Epithelial cell of proximal tubule (primary cell): ENCODE results near the gene TMBIM6. TPM values are rescaled to one million over a fixed set of nuclear protein-coding genes. Genes with fewer than 3 reads are reported as not detected.

ENCODE experiments used
- DNase-seq: peaks from one replicate; pipeline ENCODE4 v3.0.0-alpha.2; 2011; ENCODE audit warnings: low read depth
- H3K4me3 ChIP-seq: 2 replicates; pipeline ENCODE4 v1.5.1; 2011; ENCODE audit warnings: low read depth, mild to moderate bottlenecking, low read length
- total RNA-seq: library from RNA; depleted of rRNA; stranded (reverse); fragments of >200 nt; gene quantifications from 2 replicates; pipeline ENCODE4 v1.2.3, GENCODE V29; 2015
- TF ChIP-seq, protein P1 (sequence below): conservative IDR thresholded peaks from 2 replicates; pipeline ENCODE4 v1.5.1; 2012; ENCODE audit warnings: low read depth, mild to moderate bottlenecking, low read length

The TMBIM6 gene
- total RNA-seq, 1 donor from 2014 or later, result 436 TPM

DNA sequence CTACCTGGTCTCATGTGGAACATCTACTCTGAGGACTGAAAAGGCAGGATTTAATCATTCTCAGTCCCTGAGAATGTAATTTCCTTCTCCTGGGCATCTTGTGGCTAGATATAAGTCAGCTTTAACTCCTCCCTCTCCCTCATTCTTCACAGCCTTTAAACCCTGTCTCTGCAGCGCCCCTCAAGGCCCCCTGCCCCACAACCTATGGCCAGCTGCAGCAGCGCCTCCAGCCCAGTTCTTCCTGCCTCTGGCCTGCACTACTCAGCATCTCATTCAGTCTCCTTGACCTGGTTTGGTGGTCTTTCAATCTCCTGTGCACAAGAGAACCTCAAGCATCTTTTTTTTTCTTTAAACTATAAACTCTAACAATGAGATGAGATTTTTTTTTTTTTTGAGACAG is 57.6 kb downstream of the TMBIM6 start:
- TF ChIP-seq, protein P1, sequence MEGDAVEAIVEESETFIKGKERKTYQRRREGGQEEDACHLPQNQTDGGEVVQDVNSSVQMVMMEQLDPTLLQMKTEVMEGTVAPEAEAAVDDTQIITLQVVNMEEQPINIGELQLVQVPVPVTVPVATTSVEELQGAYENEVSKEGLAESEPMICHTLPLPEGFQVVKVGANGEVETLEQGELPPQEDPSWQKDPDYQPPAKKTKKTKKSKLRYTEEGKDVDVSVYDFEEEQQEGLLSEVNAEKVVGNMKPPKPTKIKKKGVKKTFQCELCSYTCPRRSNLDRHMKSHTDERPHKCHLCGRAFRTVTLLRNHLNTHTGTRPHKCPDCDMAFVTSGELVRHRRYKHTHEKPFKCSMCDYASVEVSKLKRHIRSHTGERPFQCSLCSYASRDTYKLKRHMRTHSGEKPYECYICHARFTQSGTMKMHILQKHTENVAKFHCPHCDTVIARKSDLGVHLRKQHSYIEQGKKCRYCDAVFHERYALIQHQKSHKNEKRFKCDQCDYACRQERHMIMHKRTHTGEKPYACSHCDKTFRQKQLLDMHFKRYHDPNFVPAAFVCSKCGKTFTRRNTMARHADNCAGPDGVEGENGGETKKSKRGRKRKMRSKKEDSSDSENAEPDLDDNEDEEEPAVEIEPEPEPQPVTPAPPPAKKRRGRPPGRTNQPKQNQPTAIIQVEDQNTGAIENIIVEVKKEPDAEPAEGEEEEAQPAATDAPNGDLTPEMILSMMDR, result no peak
- DNase-seq, result no peak
- H3K4me3 ChIP-seq, result no peak overlapping the region

DNA sequence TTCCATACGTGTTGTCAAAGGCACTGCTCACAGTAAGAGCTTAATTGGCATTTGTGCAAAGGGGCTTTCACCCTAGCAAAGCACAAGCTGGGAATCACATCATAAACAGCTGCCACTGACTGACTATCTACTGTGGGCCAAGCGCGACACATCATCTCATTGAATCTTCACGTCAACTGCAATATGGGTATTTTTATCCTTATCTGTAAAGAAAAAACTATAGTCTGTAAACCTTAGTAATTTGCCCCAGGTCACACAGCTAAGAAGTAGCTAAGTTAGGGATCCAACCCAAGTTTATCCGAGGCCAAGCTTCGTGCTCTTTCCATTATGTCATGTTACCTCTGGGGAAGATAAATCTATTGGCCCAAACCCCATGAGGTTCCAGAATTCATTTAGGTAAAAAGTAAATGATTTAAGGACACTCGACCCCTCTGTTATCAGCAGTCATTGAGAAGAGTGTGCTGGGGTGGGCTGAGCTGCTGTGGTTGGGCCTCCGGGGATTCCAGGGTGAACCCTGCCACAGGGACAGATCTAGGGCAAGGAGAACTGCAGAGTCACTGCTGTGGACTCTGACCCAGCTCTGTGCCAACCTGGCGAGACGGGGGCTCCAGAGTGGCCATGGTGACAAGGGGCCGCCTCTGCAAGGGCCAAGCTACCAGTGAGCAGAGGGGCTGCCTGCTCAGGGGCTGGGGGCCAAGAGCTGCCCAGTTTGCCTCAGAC is 59.2 kb downstream of the TMBIM6 start:
- no peak for DNase-seq
- TF ChIP-seq, protein P1, result no peak
- no peak overlapping the region for H3K4me3 ChIP-seq

DNA sequence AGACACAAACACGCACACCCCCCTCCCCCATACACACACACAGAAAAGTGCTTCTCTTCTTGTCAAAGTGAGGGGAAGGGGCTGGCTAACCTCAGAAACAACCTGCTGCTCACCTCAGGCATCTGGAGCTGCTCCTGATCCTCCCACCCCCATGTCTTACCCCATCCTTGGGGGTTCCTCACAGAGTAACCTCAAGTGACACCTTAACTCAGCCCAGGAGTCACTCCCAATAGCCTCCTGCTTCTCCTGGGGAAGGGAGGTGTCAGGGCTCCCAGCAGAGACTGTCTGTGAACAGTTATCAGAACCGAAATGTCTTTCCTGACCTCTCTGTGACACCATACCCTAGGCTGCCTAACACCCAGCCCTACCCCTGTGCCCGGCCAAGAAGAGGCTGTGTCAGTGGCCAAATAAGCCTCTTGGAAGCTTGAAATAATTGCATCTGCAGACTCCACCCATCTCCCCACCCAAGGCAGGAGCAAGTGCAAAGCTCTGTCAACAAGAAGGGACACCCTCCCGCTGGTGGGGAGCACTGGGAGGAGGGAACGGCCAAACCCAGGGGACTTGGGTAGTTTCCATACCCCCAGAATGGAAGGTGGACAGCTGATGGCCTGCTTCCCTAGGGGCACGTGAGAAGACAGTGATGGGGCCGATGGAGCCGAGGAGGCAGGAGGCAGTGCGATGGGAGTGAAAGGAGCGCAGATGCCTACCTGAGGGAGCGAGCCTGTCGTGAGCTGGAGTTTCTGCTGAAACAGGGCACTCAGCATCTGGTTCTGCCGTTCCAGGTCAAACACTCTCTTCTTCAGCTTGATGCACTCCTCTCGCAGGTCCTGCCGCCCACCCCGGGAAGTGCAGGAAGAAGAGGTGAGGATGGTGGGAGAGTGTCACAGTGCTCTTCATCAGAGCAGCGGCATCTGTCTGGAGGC is 60.0 kb downstream of the TMBIM6 start:
- TF ChIP-seq, protein P1, result no peak
- no peak for DNase-seq
- no peak overlapping the region for H3K4me3 ChIP-seq

DNA sequence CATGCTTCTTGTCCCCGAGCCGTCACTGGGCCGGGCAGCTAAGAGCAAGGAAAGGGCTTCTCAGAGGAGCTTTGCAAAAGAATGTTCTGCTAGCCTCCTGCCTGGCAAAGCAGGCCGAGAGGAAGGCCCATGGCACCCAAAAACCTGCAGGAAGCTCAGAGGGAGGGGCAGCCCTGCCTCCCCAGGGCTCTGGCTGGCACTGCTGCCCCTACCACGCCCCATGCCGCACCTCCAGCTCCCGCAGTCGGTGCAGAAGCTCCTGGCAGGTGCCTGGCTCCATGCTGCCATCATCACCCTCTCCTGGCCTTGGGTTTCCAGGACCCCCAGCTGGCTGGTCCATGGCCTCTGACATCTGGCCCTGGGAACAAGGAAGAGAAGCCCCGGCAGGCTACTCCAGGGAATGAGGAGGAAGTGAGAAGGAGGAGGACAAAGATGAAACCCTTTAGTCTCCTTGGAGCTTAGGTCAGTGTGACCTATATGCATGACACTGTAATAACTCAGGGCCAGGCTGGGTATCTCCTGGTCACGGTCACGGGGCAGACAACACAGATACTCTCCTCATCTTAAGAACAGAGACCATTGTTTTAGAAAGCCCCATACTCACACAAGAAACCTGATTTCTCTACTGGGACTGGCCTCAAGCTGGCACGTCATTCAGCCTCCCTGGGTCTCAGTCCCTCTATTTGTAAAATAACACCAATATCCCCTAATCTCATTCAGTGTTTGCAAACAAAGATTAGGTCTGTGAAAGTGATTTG is 62.5 kb downstream of the TMBIM6 start:
- no peak for DNase-seq
- H3K4me3 ChIP-seq, result no peak overlapping the region
- TF ChIP-seq, protein P1, result no peak

DNA sequence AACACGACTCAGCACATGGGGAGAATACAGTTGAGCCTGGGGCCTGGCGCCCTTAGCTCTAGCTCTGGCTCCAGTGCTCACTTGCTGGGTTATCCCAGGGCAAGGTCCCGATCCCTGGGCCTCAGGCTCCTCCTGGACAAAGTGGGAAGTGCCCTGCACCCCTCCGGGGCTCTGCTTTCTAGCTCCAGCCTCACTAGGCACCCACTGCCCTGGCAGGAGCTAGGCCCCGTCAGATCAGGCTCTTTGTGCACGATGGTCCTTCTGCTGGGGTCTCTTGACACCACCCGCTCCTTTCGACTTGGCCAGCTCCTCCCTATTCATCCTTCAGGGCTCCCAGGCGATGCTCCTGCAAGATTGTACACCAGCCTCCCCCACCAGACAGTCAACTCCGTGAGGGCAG is 63.5 kb downstream of the TMBIM6 start:
- no peak overlapping the region for H3K4me3 ChIP-seq
- TF ChIP-seq, protein P1, result no peak
- no peak for DNase-seq

DNA sequence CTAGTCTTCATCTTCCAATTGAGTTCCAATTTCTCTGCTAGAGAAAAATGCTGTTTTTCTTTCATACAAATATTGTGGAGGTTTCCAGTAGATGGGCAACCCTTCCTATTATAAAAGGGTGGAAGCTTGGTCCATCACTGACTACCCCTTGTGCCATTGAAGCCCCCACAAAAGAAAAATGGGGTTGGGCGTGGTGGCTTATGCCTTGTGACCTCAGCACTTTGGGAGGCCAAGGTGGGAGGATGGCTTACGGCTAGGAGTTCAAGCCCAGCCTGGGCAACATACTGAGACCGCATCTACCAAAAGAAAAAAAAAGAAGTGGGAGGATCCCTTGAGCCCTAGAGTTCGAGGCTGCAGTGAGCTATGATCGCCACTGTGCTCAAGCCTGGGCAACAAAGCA is 64.1 kb downstream of the TMBIM6 start:
- TF ChIP-seq, protein P1, result no peak
- no peak overlapping the region for H3K4me3 ChIP-seq
- DNase-seq, result no peak
